HepG2 (cell line): ENCODE data around the gene TLCD3B. TPM values are rescaled to one million over a fixed set of nuclear protein-coding genes. Genes with fewer than 3 reads are reported as not detected.

Experiments used
- CBFB ChIP-seq: sonication (generic); formaldehyde crosslinking; IDR thresholded peaks from 2 replicates; pipeline ENCODE4 v1.4.0; 2020; ENCODE audit warnings: missing genetic modification reagents
- CHCHD3 ChIP-seq: sonication (generic); formaldehyde crosslinking; IDR thresholded peaks from 2 replicates; pipeline ENCODE4 v1.8.0; 2022; ENCODE audit warnings: mild to moderate bottlenecking, missing genetic modification reagents, moderate library complexity
- GABPA ChIP-seq, 2 experiments: IDR thresholded peaks; 2 replicates each; pipeline ENCODE4 v1.6.1; 2011 to 2016; ENCODE audit warnings: low read depth in 2 of 2, low read length in 1 of 2, missing biosample characterization in 1 of 2, missing genetic modification characterization in 1 of 2
- JARID2 ChIP-seq: sonication (generic); formaldehyde crosslinking; IDR thresholded peaks from 2 replicates; pipeline ENCODE4 v1.8.1; 2023; ENCODE audit warnings: missing genetic modification reagents, inconsistent platforms; ENCODE audit not compliant: insufficient replicate concordance
- KAT8 ChIP-seq: IDR thresholded peaks from 2 replicates; pipeline ENCODE4 v1.6.1; 2016; ENCODE audit warnings: missing genetic modification reagents, missing compliant biosample characterization
- MYC ChIP-seq: sonication (generic); formaldehyde crosslinking; IDR thresholded peaks from 2 replicates; pipeline ENCODE4 v1.9.0; 2021; ENCODE audit warnings: missing genetic modification reagents, borderline replicate concordance
- NCOR1 ChIP-seq: fragments of 200-600 bp; sonication (generic); IDR thresholded peaks from 2 replicates; pipeline ENCODE4 v1.7.0; 2017; ENCODE audit warnings: antibody characterized with exemption, low read length, borderline replicate concordance
- SP2 ChIP-seq: sonication (generic); formaldehyde crosslinking; IDR thresholded peaks from 2 replicates; pipeline ENCODE4 v1.5.1; 2020; ENCODE audit warnings: mild to moderate bottlenecking, missing genetic modification reagents
- TAF1 ChIP-seq: sonication (generic); formaldehyde crosslinking; IDR thresholded peaks from 2 replicates; pipeline ENCODE4 v1.4.0; 2020; ENCODE audit warnings: missing genetic modification reagents
- ZNF121 ChIP-seq: sonication (generic); formaldehyde crosslinking; IDR thresholded peaks from 2 replicates; pipeline ENCODE4 v1.5.0; 2020; ENCODE audit warnings: mild to moderate bottlenecking, missing genetic modification reagents
- ZNF160 ChIP-seq: sonication (generic); formaldehyde crosslinking; IDR thresholded peaks from 2 replicates; pipeline ENCODE4 v1.8.0; 2022; ENCODE audit warnings: mild to moderate bottlenecking, inconsistent platforms, missing genetic modification reagents
- ZNF205 ChIP-seq: IDR thresholded peaks from 2 replicates; pipeline ENCODE4 v1.6.1; 2018; ENCODE audit warnings: missing biosample characterization, missing genetic modification reagents
- ZNF207 ChIP-seq: fragments of 450-650 bp; IDR thresholded peaks from 2 replicates; pipeline ENCODE4 v1.6.1; 2016; ENCODE audit warnings: antibody characterized with exemption, borderline replicate concordance
- ZNF670 ChIP-seq: sonication (generic); formaldehyde crosslinking; IDR thresholded peaks from 2 replicates; pipeline ENCODE4 v1.8.0; 2022; ENCODE audit warnings: mild to moderate bottlenecking, missing genetic modification reagents, borderline replicate concordance
- ZNF772 ChIP-seq: sonication (generic); formaldehyde crosslinking; IDR thresholded peaks from 2 replicates; pipeline ENCODE4 v1.5.0; 2020; ENCODE audit warnings: mild to moderate bottlenecking, missing genetic modification reagents
- polyA plus RNA-seq, 8 experiments: library from polyadenylated mRNA; depleted of rRNA in 3 of 8; stranded (reverse) in 7 of 8; unstranded in 1 of 8; fragments of >200 nt; fragmentation: Illumina TruSeq in 4 of 8; extraction: Trizol in 4 of 8; gene quantifications; 2 replicates each; pipeline versions ENCODE4 v1.2.1 to v1.2.3, GENCODE V29; 2011 to 2016; ENCODE audit warnings: low read depth in 4 of 8, missing spikeins in 1 of 8, mixed read lengths in 1 of 8; ENCODE audit not compliant: insufficient read depth in 1 of 8
- total RNA-seq, 5 experiments: library from RNA; depleted of rRNA; stranded (reverse); fragments of >200 nt; fragmentation: Illumina TruSeq; extraction: Trizol; gene quantifications; 2 replicates each; pipeline ENCODE4 v1.2.3, GENCODE V29; 2016; ENCODE audit warnings: low read depth in 1 of 5
- TF ChIP-seq, protein P1 (sequence below): IDR thresholded peaks from 2 replicates; pipeline ENCODE4 v1.6.1; 2016; ENCODE audit warnings: mild to moderate bottlenecking, missing biosample characterization, missing genetic modification reagents
- TF ChIP-seq, protein P2 (sequence below): IDR thresholded peaks from 2 replicates; pipeline ENCODE4 v1.6.1; 2018; ENCODE audit warnings: missing genetic modification reagents
- TF ChIP-seq, protein P3 (sequence below): IDR thresholded peaks from 2 replicates; pipeline ENCODE4 v1.6.1; 2016; ENCODE audit warnings: missing genetic modification reagents, missing compliant biosample characterization
- TF ChIP-seq, protein P4 (sequence below), 2 experiments: fragments of 450-650 bp in 1 of 2; sonication (generic) in 1 of 2; formaldehyde crosslinking; IDR thresholded peaks; 2 replicates each; pipeline versions ENCODE4 v1.5.0 to v1.8.0; 2020 to 2022; ENCODE audit warnings: mild to moderate bottlenecking in 1 of 2, missing genetic modification reagents in 1 of 2
- TF ChIP-seq, protein P5 (sequence below): sonication (generic); formaldehyde crosslinking; IDR thresholded peaks from 2 replicates; pipeline ENCODE4 v1.4.0; 2020; ENCODE audit warnings: missing genetic modification reagents, borderline replicate concordance

The TLCD3B gene
- total and polyA plus RNA-seq, 2 of the 13 experiments (the other 11 are each of a cell fraction or from before 2014, with no cell fraction given): not detected

DNA sequence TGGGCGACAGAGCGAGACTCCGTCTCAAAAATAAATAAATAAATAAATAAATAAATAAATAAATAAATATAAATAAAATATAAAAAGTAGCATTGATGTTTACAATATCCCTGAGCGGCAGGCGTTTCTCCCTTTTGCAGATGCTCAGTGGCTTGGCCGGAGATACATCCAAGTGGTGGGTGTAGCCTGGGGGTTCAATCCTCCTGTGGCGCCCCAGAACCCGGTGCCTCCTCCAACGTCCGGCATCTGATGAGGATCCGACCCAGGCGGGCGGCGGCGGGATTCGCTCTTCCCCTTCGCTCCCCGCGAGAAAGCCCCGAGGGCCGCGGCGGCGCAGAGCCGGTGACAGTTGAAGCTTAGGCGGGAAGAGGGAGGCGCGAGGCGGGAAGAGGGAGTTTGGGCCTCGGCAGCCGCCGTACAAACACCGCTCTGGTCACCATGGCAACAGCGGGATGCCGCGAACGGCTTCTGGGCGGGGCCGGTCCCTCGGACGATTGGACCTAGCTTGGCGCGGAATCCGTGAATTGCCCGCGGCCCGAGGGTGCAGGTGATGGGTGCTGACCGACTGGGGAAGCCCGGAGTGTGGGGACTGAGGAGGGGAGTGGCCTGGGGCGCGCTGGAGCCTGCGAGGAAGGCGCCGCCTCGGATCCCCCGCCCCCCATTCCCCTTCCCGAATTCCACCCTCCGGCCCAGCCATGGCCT, 21.8 kb upstream of the TLCD3B start (continued):
- TF ChIP-seq NCOR1: no peak
- TF ChIP-seq CBFB (CRISPR knock-in tag): peak; percentile 91
- TF ChIP-seq, protein P1, sequence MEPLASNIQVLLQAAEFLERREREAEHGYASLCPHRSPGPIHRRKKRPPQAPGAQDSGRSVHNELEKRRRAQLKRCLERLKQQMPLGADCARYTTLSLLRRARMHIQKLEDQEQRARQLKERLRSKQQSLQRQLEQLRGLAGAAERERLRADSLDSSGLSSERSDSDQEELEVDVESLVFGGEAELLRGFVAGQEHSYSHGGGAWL (CRISPR knock-in tag): peak; percentile 97
- no peak for TF ChIP-seq ZNF207
- peak; percentile 91 for TF ChIP-seq KAT8
- peak; percentile 85; the same call in 1 of the 2 replicates for TF ChIP-seq CHCHD3 (CRISPR knock-in tag)
- TF ChIP-seq, protein P2, sequence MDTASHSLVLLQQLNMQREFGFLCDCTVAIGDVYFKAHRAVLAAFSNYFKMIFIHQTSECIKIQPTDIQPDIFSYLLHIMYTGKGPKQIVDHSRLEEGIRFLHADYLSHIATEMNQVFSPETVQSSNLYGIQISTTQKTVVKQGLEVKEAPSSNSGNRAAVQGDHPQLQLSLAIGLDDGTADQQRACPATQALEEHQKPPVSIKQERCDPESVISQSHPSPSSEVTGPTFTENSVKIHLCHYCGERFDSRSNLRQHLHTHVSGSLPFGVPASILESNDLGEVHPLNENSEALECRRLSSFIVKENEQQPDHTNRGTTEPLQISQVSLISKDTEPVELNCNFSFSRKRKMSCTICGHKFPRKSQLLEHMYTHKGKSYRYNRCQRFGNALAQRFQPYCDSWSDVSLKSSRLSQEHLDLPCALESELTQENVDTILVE (CRISPR knock-in tag): peak; percentile 82
- no peak for TF ChIP-seq JARID2 (CRISPR knock-in tag)
- peak; percentile 55; the same call in 1 of the 2 replicates for TF ChIP-seq TAF1 (CRISPR knock-in tag)
- TF ChIP-seq, protein P3, sequence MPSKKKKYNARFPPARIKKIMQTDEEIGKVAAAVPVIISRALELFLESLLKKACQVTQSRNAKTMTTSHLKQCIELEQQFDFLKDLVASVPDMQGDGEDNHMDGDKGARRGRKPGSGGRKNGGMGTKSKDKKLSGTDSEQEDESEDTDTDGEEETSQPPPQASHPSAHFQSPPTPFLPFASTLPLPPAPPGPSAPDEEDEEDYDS (CRISPR knock-in tag): peak; percentile 50; the same call in 1 of the 2 replicates
- TF ChIP-seq ZNF160 (CRISPR knock-in tag): peak; percentile 90; the same call in 1 of the 2 replicates
- TF ChIP-seq, protein P4, sequence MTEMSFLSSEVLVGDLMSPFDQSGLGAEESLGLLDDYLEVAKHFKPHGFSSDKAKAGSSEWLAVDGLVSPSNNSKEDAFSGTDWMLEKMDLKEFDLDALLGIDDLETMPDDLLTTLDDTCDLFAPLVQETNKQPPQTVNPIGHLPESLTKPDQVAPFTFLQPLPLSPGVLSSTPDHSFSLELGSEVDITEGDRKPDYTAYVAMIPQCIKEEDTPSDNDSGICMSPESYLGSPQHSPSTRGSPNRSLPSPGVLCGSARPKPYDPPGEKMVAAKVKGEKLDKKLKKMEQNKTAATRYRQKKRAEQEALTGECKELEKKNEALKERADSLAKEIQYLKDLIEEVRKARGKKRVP (CRISPR knock-in tag; IDR thresholded peaks at IDR 0.05): peak in 1 of 2 experiments; percentile 54; a peak in 1 of 4 replicates
- peak; percentile 77; the same call in 1 of the 2 replicates for TF ChIP-seq MYC (CRISPR knock-in tag)
- TF ChIP-seq ZNF772 (CRISPR knock-in tag): peak; percentile 99
- TF ChIP-seq ZNF670: peak; percentile 87; the same call in 1 of the 2 replicates
- peak; percentile 66 for TF ChIP-seq SP2 (CRISPR knock-in tag)
- TF ChIP-seq, protein P5, sequence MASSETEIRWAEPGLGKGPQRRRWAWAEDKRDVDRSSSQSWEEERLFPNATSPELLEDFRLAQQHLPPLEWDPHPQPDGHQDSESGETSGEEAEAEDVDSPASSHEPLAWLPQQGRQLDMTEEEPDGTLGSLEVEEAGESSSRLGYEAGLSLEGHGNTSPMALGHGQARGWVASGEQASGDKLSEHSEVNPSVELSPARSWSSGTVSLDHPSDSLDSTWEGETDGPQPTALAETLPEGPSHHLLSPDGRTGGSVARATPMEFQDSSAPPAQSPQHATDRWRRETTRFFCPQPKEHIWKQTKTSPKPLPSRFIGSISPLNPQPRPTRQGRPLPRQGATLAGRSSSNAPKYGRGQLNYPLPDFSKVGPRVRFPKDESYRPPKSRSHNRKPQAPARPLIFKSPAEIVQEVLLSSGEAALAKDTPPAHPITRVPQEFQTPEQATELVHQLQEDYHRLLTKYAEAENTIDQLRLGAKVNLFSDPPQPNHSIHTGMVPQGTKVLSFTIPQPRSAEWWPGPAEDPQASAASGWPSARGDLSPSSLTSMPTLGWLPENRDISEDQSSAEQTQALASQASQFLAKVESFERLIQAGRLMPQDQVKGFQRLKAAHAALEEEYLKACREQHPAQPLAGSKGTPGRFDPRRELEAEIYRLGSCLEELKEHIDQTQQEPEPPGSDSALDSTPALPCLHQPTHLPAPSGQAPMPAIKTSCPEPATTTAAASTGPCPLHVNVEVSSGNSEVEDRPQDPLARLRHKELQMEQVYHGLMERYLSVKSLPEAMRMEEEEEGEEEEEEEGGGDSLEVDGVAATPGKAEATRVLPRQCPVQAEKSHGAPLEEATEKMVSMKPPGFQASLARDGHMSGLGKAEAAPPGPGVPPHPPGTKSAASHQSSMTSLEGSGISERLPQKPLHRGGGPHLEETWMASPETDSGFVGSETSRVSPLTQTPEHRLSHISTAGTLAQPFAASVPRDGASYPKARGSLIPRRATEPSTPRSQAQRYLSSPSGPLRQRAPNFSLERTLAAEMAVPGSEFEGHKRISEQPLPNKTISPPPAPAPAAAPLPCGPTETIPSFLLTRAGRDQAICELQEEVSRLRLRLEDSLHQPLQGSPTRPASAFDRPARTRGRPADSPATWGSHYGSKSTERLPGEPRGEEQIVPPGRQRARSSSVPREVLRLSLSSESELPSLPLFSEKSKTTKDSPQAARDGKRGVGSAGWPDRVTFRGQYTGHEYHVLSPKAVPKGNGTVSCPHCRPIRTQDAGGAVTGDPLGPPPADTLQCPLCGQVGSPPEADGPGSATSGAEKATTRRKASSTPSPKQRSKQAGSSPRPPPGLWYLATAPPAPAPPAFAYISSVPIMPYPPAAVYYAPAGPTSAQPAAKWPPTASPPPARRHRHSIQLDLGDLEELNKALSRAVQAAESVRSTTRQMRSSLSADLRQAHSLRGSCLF (CRISPR knock-in tag): peak; percentile 74; the same call in 1 of the 2 replicates
- no peak for TF ChIP-seq GABPA (IDR thresholded peaks at IDR 0.05; ENCODE audit: low read depth, low read length)
- peak; percentile 69 for TF ChIP-seq GABPA (CRISPR knock-in tag; IDR thresholded peaks at IDR 0.05; ENCODE audit: low read depth)
- TF ChIP-seq ZNF205 (CRISPR knock-in tag): peak; percentile 93
- 0 out of 2 replicates have a peak, but pooled peaks have one; percentile 30 for TF ChIP-seq ZNF121 (CRISPR knock-in tag)
